Stimulated activated CD8-positive, alpha-beta memory T cell treated with anti-CD3 and anti-CD28 coated beads, Interleukin-12 subunit alpha, Interleukin-12 subunit beta, amount 100 ng/mL, for 24 hours (primary cell): ENCODE results near the gene RHCE.
"Not testable (repeated sequence)": the region's sequence is repeated elsewhere in the genome, so short reads cannot be mapped to it uniquely, and the experiment has no call there.

ENCODE experiments used
- DNase-seq: peaks from one replicate; pipeline ENCODE4 v3.0.0-alpha.2; 2020; ENCODE audit errors: extremely low read depth

RHCE gene

GRCh38 chr1:25432749-25433388, 12.2 kb upstream of the RHCE start:
- DNase-seq = no peak

- no peak for DNase-seq
These were observed 11.5 kb upstream of the RHCE start for GRCh38 chr1:25431955-25432719.

DNA sequence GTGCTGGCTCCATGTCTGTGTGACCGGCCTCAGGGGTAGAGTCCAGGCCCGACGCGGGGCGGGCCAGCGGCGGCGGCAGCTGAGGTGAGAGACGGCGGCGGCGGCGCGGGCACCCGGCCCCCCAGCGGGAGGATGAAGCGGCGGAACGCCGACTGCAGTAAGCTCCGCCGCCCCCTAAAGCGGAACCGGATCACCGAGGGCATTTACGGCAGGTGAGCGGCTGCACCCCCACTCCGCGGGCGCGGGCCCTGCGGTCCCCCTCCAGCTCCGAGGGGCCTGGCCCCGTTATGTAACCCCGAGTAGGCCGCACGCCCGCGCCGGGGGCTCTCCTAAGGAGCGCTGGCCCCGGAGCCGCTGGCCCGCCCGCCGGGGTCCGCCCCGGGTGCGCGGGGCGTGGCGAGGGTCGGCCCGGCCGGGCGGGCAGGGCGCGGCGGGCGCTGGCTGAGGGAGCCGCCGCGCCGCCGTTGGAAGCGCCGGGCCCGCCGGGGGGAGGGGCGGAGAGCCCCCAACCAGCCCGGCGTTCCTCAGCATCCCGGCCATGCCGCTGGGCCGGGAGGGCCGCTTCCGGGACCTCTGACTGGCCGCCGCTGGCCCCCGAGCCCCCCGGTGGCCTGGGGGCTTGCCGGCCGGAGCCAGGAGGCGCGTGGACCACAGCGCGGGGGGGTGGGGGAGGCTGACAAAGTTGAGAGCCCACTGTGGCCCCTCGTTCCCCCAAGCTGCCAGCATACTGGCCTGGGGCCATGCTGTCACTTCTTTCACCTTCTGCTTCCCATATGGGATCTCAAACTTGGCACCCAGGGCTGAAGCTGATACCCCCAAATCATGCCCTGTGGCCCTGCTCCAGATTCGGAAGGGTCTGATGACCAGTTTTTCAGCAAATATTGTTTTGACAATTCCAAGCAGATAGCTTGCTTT, 10.6 kb upstream of the RHCE start:
- DNase-seq = no peak

DNA sequence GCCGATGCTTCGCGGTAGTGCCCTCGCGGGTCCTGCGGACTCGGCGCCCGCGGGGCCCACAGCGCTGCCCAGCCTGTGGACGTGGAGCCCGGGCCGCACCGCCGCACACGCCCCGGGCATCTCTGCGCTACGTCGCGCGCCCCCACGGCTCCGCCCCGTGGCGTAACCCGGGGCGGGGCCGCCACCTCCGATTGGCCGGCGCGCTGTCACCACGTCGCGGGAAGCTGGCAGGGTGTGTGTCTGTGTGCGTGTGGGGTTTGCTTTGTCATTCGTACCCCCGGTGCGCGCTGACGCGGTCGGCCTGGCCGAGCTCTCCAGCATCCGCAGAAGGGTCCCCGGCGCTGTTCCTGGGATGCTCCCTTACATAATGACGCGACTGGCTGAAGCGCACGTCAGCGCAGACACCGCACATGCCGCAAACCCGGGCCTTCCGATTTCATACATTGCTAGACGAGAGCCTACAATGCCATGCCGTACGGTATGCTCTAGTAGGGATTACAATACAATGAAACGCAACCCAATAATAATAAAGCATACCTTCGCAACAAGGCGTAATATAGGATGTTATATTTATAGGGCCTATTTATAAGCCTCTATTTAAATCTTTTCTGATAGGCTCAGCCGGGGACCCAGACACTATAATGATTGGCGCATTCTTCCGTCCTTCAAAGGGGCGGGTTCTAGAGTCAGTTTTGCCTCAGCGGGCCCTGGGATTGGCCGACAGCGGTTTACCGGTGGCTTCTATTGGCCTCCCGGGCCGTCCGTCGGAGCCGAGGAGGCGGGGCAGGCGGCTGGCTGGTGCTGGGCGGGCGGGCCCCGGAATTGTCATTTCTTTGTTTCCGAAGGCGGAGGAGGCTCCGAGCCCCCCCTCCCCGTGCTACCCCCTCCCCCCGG, 9.7 kb upstream of the RHCE start, which contains the start of gene MACO1:
MACO1 (plus strand) TSS at position 825 of the 894 bp plus-strand sequence. CDS start 202 bp downstream, outside the sequence.
- peak; percentile 92 for DNase-seq

DNA sequence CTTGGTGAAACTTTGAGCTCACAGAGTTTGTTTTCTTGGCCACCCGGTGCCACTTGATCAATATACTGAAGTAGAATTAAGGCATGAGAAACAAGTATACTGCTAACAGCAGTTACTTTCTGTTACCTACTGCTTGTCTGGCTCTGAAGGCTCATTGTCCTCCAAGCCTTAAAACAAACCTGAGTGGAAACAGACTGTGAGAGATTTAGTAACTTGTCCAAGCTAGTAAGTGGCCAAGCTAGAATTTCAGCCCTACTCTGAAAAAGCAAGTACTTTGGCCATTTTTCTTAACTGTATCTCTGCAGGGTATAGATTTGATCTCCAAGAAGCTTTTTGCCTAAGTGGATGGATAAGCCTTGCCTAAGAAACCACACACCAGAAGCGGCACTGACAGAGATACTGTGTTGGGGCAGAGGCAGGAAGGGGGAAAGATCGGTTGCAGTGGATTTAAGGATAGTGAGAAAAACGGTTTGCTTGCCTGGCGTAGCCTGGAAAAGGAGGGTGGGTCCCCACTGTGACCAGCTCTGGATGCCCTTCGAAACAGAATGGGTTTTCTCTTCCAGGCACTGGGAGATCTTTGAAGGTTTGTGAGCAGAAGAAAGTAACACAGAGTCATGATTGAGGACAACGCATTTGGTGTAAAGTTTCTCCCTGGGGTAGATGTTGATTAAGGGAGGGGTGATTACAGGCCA, 8.0 kb upstream of the RHCE start:
- no peak for DNase-seq

GRCh38 chr1:25427696-25428095, 7.1 kb upstream of the RHCE start:
- no peak for DNase-seq

- no peak for DNase-seq
These were observed 4.8 kb upstream of the RHCE start for GRCh38 chr1:25425098-25426085.

GRCh38 chr1:25423206-25423605, 2.6 kb upstream of the RHCE start:
- DNase-seq = not testable (repeated sequence)

DNA sequence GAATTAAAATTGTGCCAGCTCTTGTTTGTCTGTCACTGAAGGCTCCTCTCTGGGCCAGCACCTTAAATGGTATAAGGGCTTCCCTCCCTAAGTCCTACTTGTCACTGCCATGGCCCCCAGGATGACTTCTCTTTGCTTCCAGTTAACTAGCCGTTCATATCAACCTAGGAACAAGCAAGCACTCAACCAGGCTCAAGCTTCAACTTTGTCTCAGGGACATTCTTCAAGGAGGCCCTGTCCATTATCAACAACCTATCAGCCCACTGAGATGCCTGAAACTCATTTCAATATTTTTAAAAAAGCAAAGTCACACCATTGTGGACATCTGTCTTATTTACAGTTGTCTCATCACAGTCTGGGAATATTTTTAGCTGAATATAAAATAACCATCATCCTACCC, 1.3 kb downstream of the RHCE start:
- not testable (repeated sequence) for DNase-seq

- not testable (repeated sequence) for DNase-seq
These were observed 3.3 kb downstream of the RHCE start for GRCh38 chr1:25417280-25417679.

GRCh38 chr1:25414578-25414977, 6.0 kb downstream of the RHCE start:
- not testable (repeated sequence) for DNase-seq

DNA sequence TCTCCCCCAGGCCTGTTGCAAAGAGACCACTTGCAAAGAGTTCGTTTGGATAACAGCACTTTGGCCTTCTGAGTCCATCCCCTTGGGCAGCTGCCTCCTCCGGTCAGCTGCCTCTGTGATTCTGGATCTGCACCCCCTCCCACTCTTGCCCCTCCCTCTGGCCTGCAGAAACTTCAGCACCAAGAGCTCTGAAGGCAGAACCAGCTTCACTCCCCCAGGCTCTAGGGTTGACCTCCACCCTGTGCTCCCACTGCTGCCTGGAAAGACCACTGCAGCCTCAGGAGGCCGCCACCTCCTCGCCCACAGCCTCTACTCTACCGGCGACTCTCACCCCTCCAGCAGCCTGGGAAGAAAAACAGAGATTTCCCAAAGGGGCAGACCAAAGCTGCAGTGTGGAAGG, 6.5 kb downstream of the RHCE start:
- DNase-seq = not testable (repeated sequence)

DNA sequence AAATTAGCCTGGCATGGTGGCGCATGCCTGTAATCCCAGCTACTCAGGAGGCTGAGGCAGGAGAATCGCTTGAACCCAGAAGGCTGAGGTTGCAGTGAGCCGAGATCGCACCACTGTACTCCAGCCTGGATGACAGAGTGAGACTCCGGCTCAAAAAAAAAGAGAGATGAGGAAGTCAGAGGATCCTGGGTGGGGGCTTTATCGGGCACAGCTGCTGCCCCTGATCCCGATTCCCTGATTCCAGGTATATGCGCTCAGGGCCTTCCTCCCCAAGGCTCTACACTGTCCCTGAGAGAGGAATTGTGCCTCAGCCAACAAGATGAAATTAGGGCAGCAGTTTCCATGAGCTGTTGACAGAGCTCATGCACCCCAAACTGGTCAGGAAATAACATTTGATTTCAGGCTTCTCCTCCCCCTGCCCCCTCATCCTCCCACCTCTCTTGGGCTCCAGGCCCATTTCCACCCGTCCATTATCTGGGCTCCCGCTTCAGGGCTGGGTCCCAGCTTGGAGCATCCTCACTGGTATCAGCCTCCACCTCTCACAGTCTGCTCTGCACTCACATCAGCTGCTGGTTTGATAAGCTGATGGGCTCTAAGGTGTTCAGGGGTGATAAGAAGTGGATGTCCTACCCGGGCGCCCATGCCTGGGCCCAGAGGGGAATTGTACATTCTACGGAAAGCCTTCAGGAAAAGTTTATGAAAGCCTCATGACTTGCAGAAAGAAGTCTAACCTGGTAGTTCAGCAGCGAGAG, 7.6 kb downstream of the RHCE start:
- not testable (repeated sequence) for DNase-seq

- not testable (repeated sequence) for DNase-seq
These were observed 10.8 kb downstream of the RHCE start for GRCh38 chr1:25409641-25410427.

- DNase-seq = not testable (repeated sequence)
These were observed 14.8 kb downstream of the RHCE start for GRCh38 chr1:25405731-25406305.

- DNase-seq = not testable (repeated sequence)
These were observed 17.4 kb downstream of the RHCE start for GRCh38 chr1:25402947-25403803.
